ENCODE results near the gene TFAP2E.

The TFAP2E gene

DNA sequence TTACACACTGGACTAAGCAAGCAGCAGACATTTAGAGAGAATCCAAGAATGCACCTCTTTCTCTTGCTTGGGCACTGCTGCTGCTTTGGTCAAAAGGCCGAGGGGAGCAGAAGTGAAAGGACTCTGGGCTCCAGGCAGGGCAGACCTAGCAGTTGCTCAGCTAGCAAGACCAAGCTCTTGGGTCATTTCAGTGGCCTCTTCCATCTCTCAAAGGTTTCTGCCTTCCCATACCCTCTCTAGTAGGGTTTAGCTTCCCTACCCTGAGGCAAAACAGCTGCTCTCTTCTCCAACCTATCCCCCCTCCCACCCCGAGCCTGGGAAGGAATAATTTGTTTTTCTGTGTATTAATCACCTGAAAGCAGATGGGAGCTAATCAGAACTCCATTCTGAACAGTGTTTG is 25.8 kb downstream of the TFAP2E start:
- no peak for DNase-seq

DNA sequence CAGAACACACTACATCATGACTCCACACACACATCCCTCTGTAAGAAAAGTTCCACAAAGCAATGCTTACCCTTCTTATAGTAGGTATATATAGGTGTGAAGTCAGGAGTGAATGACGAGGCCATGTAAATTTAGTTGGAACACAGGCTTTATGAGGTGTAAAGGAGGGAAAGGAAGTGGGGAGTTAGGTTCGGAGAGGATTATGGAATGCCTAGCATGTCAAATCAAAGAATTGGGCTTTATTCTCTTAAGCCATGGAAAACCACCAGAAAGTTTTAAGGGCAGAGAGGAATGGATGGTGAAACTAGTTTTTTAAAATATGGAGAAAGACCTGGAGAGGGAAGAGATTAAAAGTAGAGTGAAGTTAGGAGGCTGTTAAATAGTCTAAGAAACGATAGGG is 26.3 kb downstream of the TFAP2E start:
- DNase-seq = no peak

DNA sequence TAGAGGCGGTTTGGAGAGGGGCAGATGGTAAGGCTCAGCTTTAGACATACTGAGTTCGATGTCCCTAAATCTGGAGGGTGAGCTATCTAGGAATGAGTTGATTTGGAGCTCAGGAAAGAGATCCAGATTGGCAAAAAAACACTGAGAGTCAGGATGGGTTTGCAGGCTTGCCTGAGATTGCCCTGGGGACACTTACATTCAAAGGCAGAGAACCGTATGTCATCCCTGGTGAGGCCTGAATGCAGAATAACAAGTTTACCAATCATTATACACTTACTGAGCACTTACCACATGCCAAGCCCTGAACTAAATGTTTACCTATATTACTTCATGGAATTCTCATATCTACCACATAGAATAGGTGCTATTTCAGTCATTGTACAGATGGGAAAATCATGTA is 27.5 kb downstream of the TFAP2E start:
- DNase-seq = no peak

DNA sequence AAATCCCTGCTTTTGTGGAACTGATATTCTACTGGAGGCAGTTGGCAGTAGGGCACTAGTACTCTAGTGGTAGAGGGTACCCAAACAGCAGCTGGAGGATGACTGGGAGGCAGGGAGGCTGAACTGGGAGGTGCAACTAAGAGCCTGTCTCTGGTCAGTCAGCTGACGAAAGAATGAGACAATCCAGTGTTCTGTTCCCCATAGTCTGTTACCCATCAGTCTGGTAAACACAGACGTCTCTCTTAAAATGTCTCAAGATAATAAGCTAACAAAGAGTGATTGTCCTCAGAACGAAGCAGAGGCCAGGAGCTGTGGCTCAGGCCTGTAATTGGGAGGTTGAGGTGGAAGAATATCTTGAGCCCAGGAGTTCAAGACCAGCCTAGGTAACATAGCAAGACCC is 30.4 kb downstream of the TFAP2E start:
- no peak for DNase-seq

DNA sequence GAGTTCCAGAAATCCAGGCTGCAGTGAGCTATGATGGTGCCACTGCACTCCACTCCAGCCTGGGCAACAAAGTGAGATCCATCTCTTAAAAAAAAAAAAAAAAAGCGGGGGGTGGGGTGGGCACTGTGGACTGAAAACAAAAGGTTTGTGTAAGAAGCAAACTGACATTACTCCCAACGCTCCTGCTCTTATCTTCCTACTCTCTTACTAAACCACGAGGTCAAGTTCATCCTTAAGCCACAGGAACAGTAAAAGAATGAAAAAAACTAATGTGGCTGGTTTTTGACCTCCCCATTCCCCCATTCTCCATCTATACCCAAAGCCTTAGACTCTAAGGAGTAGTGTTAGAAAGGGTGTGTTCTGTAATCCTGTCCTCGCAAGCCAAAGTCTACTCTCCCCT is 30.8 kb downstream of the TFAP2E start:
- DNase-seq = no peak

DNA sequence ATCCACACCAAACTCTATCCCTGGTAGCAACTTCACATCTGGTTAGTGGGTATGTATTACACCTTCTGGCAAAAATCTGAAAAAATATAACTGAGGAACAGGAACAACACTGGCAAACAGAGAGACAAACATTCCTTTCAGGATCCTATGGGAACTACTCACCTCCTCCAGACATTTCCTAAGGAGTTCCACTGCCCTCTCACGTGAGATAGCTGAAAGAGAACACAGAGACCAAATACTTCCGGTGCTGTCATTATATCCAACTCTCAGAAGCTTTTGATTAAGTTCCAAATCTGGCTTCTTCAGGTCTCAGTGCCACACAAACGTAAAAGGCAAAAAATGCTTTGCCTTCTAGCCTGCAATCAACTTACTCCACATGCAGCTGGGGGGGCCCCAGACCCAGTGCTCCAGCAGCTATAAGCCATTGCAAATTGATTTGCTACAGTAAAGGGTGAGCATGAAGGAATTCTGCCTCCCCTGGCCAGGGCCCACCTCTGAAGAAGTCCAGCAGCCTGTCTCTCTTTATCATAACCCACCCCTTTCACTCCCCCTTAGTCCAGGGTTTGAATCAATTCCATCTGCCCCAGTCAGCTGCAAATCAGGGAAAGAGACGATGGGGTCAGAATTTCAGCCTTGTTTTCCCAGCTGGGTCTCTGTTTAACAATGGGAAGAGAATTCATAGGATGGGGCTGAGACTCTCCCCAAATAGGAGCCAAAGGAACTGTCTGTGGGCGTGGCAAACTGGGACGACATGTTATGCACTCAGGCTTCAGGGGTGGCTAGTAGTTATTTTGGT is 32.2 kb downstream of the TFAP2E start:
- DNase-seq = no peak

DNA sequence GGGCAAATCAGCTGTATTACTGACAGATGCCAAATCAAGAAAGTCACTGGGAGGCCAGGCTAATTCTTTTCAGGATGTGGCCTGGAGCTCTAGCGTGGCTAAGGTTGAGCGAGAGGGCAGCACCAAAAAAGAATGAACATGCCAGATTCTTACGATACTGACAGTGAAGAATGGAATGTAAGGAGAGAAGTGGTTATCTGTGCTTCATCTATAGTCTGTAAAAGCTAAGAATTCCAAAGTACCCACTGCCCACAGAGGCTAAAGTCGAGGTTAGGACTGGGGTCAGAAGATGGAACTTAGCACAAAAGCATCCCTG is 32.7 kb downstream of the TFAP2E start:
- no peak for DNase-seq

DNA sequence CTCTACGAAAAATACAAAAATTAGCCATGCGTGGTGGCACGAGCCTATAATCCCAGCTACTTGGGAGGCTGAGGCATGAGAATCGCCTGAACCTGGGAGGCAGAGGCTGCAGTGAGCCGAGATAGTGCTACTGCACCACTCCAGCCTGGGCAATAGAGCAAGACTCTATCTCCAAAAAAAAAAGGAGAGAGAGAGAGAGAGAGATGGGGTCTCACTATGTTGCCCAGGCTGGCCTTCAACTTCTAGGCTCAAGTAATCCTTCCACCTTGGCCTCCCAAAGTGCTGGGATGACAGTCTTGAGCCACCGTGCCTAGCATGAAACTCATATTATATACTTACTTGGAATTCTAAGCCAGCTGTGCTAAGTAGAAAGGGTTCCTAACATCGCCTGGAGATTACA is 38.5 kb downstream of the TFAP2E start:
- DNase-seq = no peak

DNA sequence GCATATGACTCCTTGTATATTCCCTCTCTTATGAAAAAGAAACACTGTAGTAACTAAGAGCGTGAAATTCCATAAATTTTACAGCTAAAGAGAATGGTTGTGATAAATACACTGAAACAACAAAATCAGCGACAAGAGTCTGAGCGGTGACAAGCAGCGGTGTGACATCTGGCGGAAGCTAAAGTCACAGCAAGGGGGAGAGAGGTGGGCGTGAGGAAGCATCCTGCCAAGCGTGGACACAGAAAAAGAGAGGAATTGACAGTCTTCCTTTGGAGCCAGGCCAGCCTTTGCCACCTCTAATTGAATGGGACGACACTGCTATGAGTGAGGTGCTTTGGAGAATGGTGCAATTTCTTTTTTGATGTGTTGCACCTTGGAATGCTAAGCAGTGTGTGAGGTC is 42.3 kb downstream of the TFAP2E start:
- DNase-seq = no peak

DNA sequence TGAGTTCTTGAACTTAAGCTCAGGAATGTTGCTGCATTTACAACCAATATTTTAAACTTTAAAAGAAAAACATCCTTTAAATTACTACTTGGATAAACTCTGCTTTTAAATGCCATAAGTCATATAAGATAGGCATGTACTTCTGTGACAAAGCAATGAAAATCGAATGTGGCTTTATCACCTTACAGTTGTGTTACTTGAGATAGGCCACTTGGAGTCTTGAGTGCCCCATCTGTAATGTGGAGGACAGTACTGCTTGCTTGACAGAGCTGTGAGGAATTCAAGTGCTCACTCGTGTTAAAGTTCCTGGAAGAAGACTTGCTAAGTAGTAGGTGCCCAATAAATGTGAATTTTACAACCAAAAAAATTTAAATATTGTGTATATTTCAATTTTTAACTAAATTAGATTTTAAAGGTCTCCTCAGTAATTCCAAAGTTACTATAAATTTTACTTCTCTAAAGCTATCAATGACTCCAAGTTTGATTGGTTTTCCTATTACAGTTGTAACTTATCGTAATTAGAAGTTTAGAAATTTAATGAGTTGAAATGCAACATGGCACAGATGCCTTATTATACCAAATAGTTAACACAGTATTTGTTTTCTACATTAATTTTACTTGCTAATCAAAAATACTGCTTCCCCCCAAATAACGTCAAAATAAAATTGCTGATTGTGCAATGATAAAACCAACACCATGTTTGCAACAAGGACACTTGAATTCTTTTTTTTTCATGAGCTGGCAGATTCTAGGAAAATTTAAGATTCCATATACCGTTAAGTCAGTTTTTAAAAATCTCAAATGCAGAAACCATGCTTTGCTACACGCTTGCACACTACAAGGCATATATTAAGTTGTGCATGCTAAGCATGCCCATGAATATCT is 46.4 kb downstream of the TFAP2E start:
- DNase-seq = peak; percentile 23

DNA sequence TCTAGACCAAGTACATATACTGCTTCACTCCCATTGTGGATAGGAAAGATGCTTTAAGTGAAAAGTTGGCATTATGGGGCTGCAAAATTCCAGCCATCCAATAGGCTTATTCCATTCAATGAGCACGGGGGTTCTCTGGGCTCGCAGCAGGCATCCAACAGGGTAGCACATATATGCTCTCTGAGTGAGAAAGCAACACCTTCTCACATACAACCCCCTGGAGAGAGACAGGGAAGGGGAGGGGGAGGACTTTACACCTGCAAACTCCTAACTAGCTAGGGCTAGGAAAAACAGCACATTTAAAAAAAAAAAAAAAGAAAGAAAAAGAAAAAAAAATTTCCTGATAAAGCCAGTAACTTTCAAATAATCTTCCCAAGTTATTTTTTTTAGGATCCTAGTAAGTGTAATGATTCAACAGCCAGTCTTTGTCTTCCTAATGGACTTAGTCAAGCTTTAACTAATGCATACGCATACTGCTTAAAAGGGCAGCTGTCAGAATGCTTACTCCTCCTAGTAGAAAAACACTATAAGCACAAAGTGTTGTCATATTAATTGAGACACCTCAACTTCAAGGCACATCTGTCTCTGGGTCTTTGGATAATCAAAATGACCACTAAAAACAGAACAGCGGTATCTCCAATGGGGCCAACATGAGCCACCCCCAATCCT is 49.5 kb downstream of the TFAP2E start:
- DNase-seq = peak; percentile 33

DNA sequence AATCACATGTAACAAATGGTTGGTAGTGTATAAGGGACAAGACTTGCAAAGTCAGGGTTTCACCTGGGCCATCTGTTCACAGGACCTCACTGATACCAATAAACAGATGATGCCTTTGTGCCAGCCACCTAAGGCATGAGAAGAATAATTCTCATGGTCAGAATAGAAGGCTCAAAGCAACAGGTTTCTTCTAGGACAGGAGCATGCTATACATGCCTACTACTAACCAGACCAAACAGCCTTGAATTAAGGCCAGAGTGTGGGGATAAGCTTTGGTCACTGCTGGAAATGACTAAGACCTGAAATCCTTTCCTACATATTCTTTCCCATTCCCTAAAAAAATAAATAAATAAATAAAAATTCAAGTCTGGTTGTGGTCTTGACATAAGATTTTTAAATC is 50.7 kb downstream of the TFAP2E start:
- no peak for DNase-seq

DNA sequence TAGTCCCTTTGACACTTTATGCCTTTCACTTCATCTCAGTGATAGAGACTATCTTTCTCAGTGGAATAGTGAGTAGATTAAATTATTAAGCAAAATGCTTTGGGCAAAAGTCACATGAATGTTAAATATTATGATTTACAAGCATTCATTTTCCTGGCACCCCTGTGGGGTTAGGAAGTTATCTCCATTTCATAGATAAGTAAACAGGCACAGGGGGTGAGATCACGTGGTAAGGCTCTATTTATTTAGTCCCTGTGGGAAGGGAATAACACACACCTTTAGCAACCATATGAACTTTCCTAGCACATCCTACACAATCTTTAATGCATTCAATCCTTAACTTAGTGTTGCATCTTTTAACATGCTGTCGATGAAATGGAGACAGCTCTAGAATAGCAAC is 55.9 kb downstream of the TFAP2E start:
- DNase-seq = no peak

DNA sequence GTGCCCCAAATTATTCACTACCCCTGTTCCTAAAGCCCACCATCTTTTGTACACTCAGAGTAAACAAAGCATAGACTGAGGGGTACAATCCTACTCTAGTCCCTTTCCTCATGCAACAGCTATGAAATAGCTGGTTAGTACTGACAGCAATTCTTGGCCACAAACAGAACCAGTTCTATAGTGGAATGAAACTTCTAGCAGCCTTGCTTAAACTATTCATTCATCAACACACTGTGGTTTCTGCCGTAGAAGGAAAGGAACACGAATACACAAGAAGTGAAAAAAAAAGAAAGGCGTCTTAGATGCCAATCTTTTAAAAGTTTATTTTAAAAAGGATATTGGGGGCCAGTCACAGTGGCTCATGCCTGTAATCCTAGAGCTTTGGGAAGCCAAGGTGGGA is 58.3 kb downstream of the TFAP2E start:
- no peak for DNase-seq

DNA sequence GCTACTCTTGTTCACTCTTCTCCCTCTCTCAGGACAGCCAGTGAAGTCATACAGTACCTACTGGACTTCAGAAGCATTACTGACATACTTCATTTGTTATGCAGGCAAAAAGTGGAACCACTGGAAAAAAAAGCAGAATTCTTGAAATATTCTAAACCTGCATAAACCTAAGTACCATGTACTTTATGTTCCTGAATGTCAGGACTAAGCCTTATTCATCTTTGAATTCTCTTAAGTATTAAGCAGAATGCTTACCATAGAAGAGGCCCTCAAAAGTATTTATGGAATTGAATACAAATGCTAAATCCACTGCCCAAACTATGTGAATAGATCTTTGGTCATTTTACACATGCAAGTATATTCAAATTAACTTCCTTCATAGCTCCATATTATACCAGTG is 60.4 kb downstream of the TFAP2E start:
- no peak for DNase-seq

DNA sequence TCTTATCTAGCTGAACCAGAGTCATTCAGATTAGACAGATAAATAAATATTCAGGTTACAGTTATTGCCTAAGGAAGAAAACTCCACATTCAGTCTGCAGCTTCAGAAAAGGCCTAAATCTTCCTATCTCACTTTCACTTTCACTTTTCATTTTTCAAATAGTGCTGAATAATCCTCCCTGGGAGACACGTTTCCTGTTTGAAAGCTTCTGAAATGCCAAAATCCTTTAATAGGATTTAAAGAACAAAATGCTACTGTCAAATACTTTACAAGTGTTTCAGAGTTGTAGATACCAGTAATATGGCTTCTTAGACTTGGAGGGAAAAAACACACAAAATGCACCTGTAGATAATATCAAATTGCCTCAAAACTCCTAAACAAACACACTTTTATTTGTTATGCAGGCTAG is 64.3 kb downstream of the TFAP2E start:
- DNase-seq = peak; percentile 86

DNA sequence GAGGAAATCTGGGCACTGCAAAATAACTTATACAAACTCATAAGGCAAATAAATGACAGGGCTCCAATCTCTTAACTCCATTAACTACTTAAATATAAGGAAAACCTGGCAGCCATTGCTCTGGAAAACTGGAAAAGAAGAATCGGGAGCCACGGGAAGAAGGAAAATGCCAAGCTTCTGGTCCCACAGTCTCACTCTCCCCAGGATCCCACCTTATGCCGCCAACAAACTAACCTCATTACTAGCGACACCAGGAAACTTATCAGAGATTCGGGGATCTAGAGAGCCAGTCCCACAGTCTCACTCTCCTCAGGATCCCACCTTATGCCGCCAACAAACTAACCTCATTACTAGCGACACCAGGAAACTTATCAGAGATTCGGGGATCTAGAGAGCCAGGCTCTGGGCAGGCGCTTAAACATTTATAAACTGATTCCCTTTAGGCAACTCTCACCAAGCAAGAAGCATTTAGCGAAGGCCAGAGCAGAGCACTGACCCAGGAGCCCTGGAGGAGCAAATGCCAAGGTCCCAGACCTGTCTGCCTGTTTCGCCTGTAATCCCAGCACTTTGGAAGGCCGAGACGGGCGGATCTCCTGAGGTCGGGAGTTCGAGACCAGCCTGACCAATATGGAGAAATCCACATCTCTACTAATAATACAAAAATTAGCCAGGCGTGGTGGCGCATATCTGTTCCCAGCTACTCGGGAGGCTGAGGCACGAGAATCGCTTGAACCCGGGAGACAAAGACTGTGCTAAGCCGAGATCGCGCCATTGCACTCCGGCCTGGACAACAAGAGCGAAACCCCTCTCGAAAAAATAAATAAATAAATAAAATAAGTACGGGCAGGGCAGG is 67.5 kb downstream of the TFAP2E start:
- peak; percentile 31 for DNase-seq

DNA sequence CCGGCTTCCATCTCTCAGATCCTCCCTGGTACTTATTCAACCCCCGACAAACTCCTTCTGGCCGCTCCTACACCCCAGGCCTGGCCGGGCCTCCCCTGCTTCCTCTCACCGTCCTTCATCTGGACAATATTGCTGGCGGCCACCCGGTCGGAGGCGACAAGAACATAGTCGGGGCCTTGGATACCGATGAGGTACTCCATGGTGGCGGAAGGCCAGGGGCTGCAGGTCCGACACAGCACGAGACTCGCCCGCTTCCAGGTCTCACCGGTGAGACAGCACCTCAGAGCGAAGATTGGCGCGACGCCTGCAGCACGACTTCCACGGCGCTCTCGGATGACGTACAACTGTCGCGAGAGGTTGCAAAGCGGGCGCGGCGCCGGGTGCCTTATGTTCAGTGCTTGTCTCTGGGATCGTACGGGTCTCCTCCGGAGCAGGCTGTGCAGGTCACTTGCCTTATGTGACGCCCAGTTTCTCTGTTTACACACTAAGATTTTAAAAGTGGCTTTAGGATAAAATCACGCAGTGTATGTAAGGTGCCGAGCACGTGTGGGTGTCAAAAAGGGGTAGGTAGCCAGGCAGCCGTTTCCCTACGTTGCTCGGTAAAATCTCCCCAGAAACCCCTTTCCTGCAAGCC is 68.2 kb downstream of the TFAP2E start, which contains the start of gene PSMB2:
PSMB2 (minus strand) TSS at position 294 of the 634 bp plus-strand sequence; CDS start at position 200, 94 bp downstream.
- DNase-seq = peak; percentile 98

DNA sequence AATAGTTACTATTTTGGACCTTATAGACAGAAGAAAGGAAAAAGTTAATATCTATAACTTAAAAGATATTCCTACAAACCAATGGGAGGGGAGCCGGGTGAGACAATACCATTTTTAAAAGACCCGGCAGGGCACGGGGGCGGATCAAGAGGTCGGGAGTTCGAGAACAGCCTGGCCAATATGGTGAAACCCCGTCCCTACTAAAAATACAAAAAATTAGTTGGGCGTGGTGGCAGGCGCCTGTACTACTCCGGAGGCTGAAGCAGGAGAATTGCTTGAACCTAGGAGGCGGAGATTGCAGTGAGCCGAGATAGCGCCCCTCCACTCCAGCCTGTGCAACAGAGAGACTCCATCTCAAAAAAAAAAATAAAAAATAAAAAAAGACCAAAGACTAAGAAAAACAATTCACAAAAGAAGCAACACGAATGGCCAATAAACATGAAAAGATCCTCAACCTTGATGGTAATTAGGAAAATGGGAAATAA is 69.4 kb downstream of the TFAP2E start:
- DNase-seq = no peak

DNA sequence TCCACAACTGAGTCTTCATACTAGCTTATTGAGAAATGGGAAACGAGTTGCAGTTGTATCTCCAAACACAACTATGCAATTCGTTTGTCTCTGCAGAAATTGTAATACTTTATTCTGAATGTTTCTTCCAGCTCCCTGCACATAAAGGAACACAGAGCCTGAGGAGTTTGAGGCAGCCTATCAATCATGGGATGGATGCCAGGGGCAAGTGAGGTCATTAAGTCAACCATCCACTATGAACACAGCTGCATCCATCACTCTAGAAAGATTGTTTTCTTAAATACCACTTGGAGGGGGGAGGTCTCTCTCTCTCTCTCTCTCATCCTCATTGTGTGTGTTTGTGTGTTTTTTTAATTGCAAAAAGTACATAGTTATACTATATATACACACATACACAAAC is 71.1 kb downstream of the TFAP2E start:
- peak; percentile 32 for DNase-seq

All from NCI-H82 (cell line).